ENCODE results near the gene TMEM200B. TPM values are rescaled to one million over a fixed set of nuclear protein-coding genes. Genes with fewer than 3 reads are reported as not detected.
"Not testable (repeated sequence)": the region's sequence is repeated elsewhere in the genome, so short reads cannot be mapped to it uniquely, and the experiment has no call there.

Gene TMEM200B
- total RNA-seq, 1 donor from 2014 or later, result 19.7 TPM

- H3K4me1 Mint-ChIP-seq (ENCODE audit: unreplicated experiment), result no peaks in the 10 kb centered on the region
- H3K27ac Mint-ChIP-seq (ENCODE audit: unreplicated experiment), result no peak overlapping the region
- TF ChIP-seq, protein P1, sequence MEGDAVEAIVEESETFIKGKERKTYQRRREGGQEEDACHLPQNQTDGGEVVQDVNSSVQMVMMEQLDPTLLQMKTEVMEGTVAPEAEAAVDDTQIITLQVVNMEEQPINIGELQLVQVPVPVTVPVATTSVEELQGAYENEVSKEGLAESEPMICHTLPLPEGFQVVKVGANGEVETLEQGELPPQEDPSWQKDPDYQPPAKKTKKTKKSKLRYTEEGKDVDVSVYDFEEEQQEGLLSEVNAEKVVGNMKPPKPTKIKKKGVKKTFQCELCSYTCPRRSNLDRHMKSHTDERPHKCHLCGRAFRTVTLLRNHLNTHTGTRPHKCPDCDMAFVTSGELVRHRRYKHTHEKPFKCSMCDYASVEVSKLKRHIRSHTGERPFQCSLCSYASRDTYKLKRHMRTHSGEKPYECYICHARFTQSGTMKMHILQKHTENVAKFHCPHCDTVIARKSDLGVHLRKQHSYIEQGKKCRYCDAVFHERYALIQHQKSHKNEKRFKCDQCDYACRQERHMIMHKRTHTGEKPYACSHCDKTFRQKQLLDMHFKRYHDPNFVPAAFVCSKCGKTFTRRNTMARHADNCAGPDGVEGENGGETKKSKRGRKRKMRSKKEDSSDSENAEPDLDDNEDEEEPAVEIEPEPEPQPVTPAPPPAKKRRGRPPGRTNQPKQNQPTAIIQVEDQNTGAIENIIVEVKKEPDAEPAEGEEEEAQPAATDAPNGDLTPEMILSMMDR (IDR thresholded peaks at IDR 0.05), result no peak
- DNase-seq (ENCODE audit: extremely low spot score, unreplicated experiment), result no peak
- H3K9me3 Mint-ChIP-seq (ENCODE audit: unreplicated experiment), result no peaks in the 10 kb centered on the region
- no peak overlapping the region for H3K4me3 Mint-ChIP-seq (ENCODE audit: unreplicated experiment)
- no peaks in the 10 kb centered on the region for H3K36me3 Mint-ChIP-seq (ENCODE audit: unreplicated experiment)
- no peaks in the 10 kb centered on the region for H3K27me3 Mint-ChIP-seq (ENCODE audit: unreplicated experiment)
These were observed 29.3 kb downstream of the TMEM200B start for GRCh38 chr1:29094433-29094832.

DNA sequence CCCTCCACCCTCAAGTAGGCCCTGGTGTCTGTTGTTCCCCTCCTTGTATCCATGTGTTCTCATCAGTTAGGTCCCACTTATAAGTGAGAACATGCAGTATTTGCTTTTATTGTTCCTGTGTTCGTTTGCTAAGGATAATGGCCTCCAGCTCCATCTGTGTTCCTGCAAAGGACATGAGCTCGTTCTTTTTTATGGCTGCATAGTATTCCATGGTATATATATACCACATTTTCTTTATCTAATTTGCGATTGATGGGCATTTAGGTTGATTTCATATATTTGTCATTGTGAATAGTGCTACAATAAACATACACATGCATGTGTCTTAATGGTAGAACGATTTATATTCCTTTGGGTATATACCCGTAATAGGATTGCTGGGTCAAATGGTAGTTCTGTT, 31.0 kb downstream of the TMEM200B start:
- not testable (repeated sequence) for H3K36me3 Mint-ChIP-seq (ENCODE audit: unreplicated experiment); H3K27ac Mint-ChIP-seq (ENCODE audit: unreplicated experiment); DNase-seq (ENCODE audit: extremely low spot score, unreplicated experiment); H3K4me1 Mint-ChIP-seq (ENCODE audit: unreplicated experiment); H3K9me3 Mint-ChIP-seq (ENCODE audit: unreplicated experiment); H3K27me3 Mint-ChIP-seq (ENCODE audit: unreplicated experiment); H3K4me3 Mint-ChIP-seq (ENCODE audit: unreplicated experiment)

DNA sequence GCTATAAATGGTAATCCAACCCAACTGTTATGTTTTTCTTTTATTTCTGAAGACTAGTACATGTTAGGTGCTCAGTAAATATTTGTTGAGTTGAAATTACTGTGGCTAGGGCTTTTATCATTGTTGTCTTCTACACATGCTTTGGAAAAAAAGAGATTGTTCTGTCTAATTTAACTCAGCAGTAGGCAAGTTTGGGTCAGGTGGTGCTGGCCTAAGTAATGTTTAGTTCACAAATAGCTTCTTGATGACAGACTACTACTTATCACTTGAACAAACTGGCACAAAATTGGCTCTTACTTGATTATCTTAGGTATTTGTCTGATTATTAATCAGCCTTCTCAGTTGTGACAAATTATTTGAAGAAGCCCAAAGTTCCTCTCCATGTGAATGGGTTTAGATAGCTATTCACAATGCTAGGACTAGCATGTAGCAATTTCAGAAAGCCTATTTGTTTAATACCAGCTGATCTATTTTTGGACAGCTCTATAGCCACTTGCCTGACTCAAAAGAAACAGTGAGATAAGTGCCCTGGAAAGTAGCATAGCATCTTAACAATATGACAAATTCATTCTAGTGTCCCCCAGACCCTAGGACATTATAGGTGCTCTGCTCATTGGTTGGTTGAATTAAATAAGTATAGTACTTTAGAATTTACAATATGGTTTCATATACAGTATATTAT, 32.6 kb downstream of the TMEM200B start:
- Mint-ChIP-seq H3K36me3 (ENCODE audit: unreplicated experiment) (no peaks in the 10 kb centered on the region), H3K27me3 (ENCODE audit: unreplicated experiment) (no peaks in the 10 kb centered on the region), H3K27ac (ENCODE audit: unreplicated experiment) (no peak overlapping the region), H3K4me3 (ENCODE audit: unreplicated experiment) (no peak overlapping the region), H3K4me1 (ENCODE audit: unreplicated experiment) (no peaks in the 10 kb centered on the region), H3K9me3 (ENCODE audit: unreplicated experiment) (no peaks in the 10 kb centered on the region)
- TF ChIP-seq, protein P1 (IDR thresholded peaks at IDR 0.05), result no peak
- DNase-seq (ENCODE audit: extremely low spot score, unreplicated experiment), result no peak

DNA sequence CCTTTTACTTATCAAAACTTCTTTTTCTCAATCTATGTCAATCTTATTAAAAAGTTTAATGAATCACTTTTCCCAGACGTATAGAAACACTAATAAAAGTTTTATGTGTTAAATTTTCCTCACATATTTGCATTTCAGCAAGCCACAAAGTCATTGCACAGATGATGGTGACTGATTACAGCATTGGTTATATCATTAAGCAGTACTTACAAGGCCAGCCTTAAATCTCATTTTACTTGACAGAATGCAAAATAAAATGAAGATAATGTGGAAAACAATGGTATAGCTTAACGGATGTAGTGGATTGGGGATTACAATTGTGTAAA, 39.5 kb downstream of the TMEM200B start:
- Mint-ChIP-seq H3K4me1 (ENCODE audit: unreplicated experiment) (no peaks in the 10 kb centered on the region), H3K9me3 (ENCODE audit: unreplicated experiment) (no peaks in the 10 kb centered on the region), H3K4me3 (ENCODE audit: unreplicated experiment) (no peak overlapping the region), H3K27ac (ENCODE audit: unreplicated experiment) (no peak overlapping the region), H3K27me3 (ENCODE audit: unreplicated experiment) (no peaks in the 10 kb centered on the region), H3K36me3 (ENCODE audit: unreplicated experiment) (no peaks in the 10 kb centered on the region)
- DNase-seq (ENCODE audit: extremely low spot score, unreplicated experiment), result no peak
- TF ChIP-seq, protein P1 (IDR thresholded peaks at IDR 0.05), result no peak

GRCh38 chr1:29083317-29084195, 40.1 kb downstream of the TMEM200B start:
- TF ChIP-seq, protein P1 (IDR thresholded peaks at IDR 0.05), result no peak
- Mint-ChIP-seq H3K27me3 (ENCODE audit: unreplicated experiment) (no peaks in the 10 kb centered on the region), H3K27ac (ENCODE audit: unreplicated experiment) (no peak overlapping the region), H3K4me1 (ENCODE audit: unreplicated experiment) (no peaks in the 10 kb centered on the region), H3K9me3 (ENCODE audit: unreplicated experiment) (no peaks in the 10 kb centered on the region), H3K36me3 (ENCODE audit: unreplicated experiment) (no peaks in the 10 kb centered on the region), H3K4me3 (ENCODE audit: unreplicated experiment) (no peak overlapping the region)
- DNase-seq (ENCODE audit: extremely low spot score, unreplicated experiment), result no peak
